ENCODE measurements around the gene MRPL40.

DNA sequence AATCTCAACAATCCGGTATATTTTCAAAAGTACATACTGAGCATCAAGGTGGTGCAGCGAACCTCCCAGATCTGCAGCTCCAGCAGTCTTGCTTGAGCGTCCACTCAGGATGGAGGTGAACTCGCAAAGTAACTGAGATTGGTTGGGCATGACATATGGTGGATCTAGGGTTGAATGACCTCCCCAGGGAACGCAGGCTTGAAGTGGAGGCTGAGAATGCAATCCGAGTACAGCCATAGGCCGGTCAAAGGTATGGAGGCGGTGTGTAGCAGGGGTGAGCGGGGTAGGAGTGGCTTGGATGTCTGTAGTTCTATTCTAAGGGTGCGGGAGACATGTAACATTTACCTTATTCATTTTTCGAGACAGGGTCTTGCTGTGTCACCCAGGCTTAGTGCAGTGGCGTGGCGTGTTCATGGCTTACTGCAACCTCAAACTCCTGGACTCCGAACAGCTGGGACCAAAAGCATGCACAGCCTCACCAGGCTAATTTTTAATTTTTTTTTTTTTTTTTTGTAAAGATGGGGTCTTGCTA is 15.8 kb downstream of the MRPL40 start:
- TF ChIP-seq POLR2AphosphoS5 (IDR thresholded peaks at IDR 0.05; ENCODE audit: low read depth, low read length): no peak
- TF ChIP-seq, protein P1, sequence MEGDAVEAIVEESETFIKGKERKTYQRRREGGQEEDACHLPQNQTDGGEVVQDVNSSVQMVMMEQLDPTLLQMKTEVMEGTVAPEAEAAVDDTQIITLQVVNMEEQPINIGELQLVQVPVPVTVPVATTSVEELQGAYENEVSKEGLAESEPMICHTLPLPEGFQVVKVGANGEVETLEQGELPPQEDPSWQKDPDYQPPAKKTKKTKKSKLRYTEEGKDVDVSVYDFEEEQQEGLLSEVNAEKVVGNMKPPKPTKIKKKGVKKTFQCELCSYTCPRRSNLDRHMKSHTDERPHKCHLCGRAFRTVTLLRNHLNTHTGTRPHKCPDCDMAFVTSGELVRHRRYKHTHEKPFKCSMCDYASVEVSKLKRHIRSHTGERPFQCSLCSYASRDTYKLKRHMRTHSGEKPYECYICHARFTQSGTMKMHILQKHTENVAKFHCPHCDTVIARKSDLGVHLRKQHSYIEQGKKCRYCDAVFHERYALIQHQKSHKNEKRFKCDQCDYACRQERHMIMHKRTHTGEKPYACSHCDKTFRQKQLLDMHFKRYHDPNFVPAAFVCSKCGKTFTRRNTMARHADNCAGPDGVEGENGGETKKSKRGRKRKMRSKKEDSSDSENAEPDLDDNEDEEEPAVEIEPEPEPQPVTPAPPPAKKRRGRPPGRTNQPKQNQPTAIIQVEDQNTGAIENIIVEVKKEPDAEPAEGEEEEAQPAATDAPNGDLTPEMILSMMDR (IDR thresholded peaks at IDR 0.05 in 2 of 3, conservative IDR thresholded peaks at IDR 0.05 in 1 of 3; ENCODE audit: borderline replicate concordance in 1 of 3, insufficient read depth in 1 of 3, low read depth in 2 of 3, low read length in 2 of 3): no peak
- no peak for TF ChIP-seq ZNF274 (IDR thresholded peaks at IDR 0.05; ENCODE audit: low read depth, low read length)
